ENCODE data around the gene TBKBP1. TPM values are rescaled to one million over a fixed set of nuclear protein-coding genes. Genes with fewer than 3 reads are reported as not detected.

Gene TBKBP1
- total and polyA plus RNA-seq, 7 donors, result 5.3 to 37.9 (median 20.4) TPM

- 79 to 92% (median 84%) methylated on average over 3 of the region's 3 CpGs for WGBS, 3 donors
- ATAC-seq (no peak), DNase-seq (no peak)
- peaks cover 0 to 10% (median 3%) of the 10 kb centered on the region in 3 donors for H3K27me3 ChIP-seq (ENCODE audit: insufficient read depth in 3 of 3, low read length in 2 of 3)
- no peak overlapping the region for H3K27ac ChIP-seq
- H3K9me3 ChIP-seq, result no peaks in the 10 kb centered on the region
- TF ChIP-seq CTCF (IDR thresholded peaks at IDR 0.05), result no peak
- H3K36me3 ChIP-seq (ENCODE audit: insufficient read depth in 1 of 2, low read depth in 1 of 2), result no peaks in the 10 kb centered on the region
- H3K4me1 ChIP-seq, result no peaks in the 10 kb centered on the region
- no peak overlapping the region for H3K4me3 ChIP-seq
- intact Hi-C loops (cut with DNase I), result no loop called here
These were observed 57.5 kb downstream of the TBKBP1 start for GRCh38 chr17:47751471-47751870.

DNA sequence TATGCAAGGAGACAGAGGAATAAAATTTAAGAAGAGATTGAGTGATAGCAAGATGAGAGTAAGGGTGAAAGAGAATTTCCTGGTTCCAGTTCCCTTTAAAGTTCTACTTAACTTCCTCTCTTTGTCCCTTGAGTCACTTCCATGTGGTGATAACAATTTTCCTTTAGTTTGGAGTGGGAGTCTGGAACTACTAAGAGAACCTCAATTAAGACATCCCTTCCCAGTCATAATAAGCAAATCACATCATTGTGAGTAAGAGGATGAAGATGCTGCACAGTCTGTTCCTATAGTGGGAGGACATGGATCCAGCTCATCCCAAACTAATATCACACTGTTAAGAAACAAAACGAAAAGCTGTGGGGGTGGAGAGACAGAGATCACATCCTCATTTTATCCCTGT lies 63.4 kb downstream of the TBKBP1 start:
- Histone ChIP-seq H3K4me1 (no peaks in the 10 kb centered on the region), H3K4me3 (no peak overlapping the region), H3K27ac (no peak overlapping the region), H3K9me3 (no peaks in the 10 kb centered on the region), H3K36me3 (ENCODE audit: insufficient read depth in 1 of 2, low read depth in 1 of 2) (no peaks in the 10 kb centered on the region), H3K27me3 (ENCODE audit: insufficient read depth in 3 of 3, low read length in 2 of 3) (peaks cover 3 to 10% (median 6%) of the 10 kb centered on the region in 3 donors)
- ATAC-seq (no peak), DNase-seq (no peak)
- 28 to 50% (median 33%) methylated on average over 1 of the region's 1 CpG for WGBS, 3 donors
- intact Hi-C loops (cut with DNase I), result no loop called here
- no peak for TF ChIP-seq CTCF (IDR thresholded peaks at IDR 0.05)

DNA sequence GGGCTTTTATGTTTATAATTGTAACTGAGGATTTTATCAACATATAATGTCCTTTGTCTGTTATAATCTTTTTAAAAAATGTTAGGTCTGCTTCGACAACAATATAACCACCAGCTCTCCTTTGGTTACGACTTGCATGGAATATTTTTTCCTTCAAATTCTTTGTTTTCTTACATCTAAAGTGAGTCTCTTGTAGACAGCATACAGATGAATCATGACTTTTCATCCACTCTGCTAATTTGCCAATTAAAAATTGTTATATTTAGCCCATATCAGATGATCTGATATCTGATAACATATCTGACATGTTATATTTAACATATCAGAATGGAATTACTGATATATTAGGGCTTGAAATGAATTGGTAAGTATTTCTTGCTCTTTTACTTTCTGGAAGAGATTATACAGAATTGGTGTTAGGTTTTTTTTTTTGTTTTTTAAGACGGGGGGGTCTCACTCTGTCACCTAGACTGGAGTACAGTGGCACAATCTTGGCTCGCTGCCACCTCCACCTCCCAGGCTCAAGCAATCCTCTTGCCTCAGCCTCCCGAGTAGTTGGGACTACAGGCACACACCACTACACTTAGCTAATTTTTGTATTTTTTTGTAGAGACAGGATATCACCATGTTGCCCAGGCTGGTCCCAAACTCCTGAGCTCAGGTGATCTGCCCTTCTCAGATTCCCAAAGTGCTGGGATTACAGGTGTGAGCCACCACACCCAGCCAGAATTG lies 66.6 kb downstream of the TBKBP1 start:
- 66 to 76% (median 68%) methylated on average over 5 of the region's 5 CpGs for WGBS, 3 donors
- DNase-seq, result no peak

More for the DNA sequence above, 66.6 kb downstream of the TBKBP1 start:
- Histone ChIP-seq H3K9me3 (no peaks in the 10 kb centered on the region), H3K4me3 (no peak overlapping the region), H3K27me3 (ENCODE audit: insufficient read depth in 3 of 3, low read length in 2 of 3) (peaks cover 0 to 9% (median 6%) of the 10 kb centered on the region in 3 donors), H3K27ac (no peak overlapping the region), H3K4me1 (no peaks in the 10 kb centered on the region), H3K36me3 (ENCODE audit: insufficient read depth in 1 of 2, low read depth in 1 of 2) (no peaks in the 10 kb centered on the region)
- intact Hi-C loops (cut with DNase I), result no loop called here
- no peak for TF ChIP-seq CTCF (IDR thresholded peaks at IDR 0.05)
- no peak for ATAC-seq

Other genes starting within 250 kb of the TBKBP1 start
- 100 to 1,000 TPM; 161 to 218 (median 198) TPM for gene NPEPPS, start 163.1 kb upstream of the TBKBP1 start, total RNA-seq
- gene NPEPPS, start 163.1 kb upstream of the TBKBP1 start, polyA plus RNA-seq, result 100 to 1,000 TPM in 1 of 3 donors, 10 to 100 TPM in 2; 50.4 to 170 (median 70.5) TPM
- gene KPNB1, start 44.2 kb upstream of the TBKBP1 start, total RNA-seq, result 100 to 1,000 TPM; 192 to 323 (median 227) TPM
- 100 to 1,000 TPM in 2 of 3 donors, 10 to 100 TPM in 1; 78.0 to 121 (median 120) TPM for gene KPNB1, start 44.2 kb upstream of the TBKBP1 start, polyA plus RNA-seq
- gene TBX21, start 39.1 kb downstream of the TBKBP1 start, total RNA-seq, result under 1 TPM; 0.12 to 0.36 (median 0.19) TPM
- gene TBX21, start 39.1 kb downstream of the TBKBP1 start, polyA plus RNA-seq, result under 1 TPM in 2 of 3 donors, not detected in 1; 0.04 to 0.12 TPM
- gene OSBPL7, start 127.6 kb downstream of the TBKBP1 start, total RNA-seq, result 10 to 100 TPM in 1 of 4 donors, 1 to 10 TPM in 3; 2.6 to 23.4 (median 5.3) TPM
- gene OSBPL7, start 127.6 kb downstream of the TBKBP1 start, polyA plus RNA-seq, result 1 to 10 TPM in 2 of 3 donors, under 1 TPM in 1; 0.95 to 1.7 (median 1.3) TPM
- 10 to 100 TPM; 37.8 to 51.9 (median 46.3) TPM for gene MRPL10, start 137.4 kb downstream of the TBKBP1 start, total RNA-seq
- 10 to 100 TPM; 44.1 to 78.6 (median 56.1) TPM for gene MRPL10, start 137.4 kb downstream of the TBKBP1 start, polyA plus RNA-seq
- gene LRRC46, start 137.5 kb downstream of the TBKBP1 start, total RNA-seq, result under 1 TPM in 2 of 4 donors, not detected in 2; 0.15 to 0.54 TPM
- gene LRRC46, start 137.5 kb downstream of the TBKBP1 start, polyA plus RNA-seq, result under 1 TPM; 0.08 to 0.40 (median 0.22) TPM
- gene SCRN2, start 147.1 kb downstream of the TBKBP1 start, total RNA-seq, result 10 to 100 TPM; 12.2 to 33.5 (median 19.5) TPM
- gene SCRN2, start 147.1 kb downstream of the TBKBP1 start, polyA plus RNA-seq, result 10 to 100 TPM; 10.7 to 18.8 (median 15.1) TPM
- gene SP6, start 157.0 kb downstream of the TBKBP1 start, total RNA-seq, result under 1 TPM in 1 of 4 donors, not detected in 3; 0.16 TPM
- under 1 TPM in 2 of 3 donors, not detected in 1; 0.04 to 0.27 TPM for gene SP6, start 157.0 kb downstream of the TBKBP1 start, polyA plus RNA-seq
- 10 to 100 TPM; 10.8 to 16.1 (median 12.8) TPM for gene SP2, start 202.1 kb downstream of the TBKBP1 start, total RNA-seq
- gene SP2, start 202.1 kb downstream of the TBKBP1 start, polyA plus RNA-seq, result 10 to 100 TPM in 1 of 3 donors, 1 to 10 TPM in 2; 6.2 to 10.2 (median 7.2) TPM
- 10 to 100 TPM; 28.2 to 42.3 (median 33.8) TPM for gene PNPO, start 247.4 kb downstream of the TBKBP1 start, total RNA-seq
- gene PNPO, start 247.4 kb downstream of the TBKBP1 start, polyA plus RNA-seq, result 10 to 100 TPM; 12.0 to 30.0 (median 12.8) TPM

Data from psoas muscle (tissue), 8 donors.